Endometrial microvascular endothelial cells (primary cell): ENCODE results near the gene B4GALT2. TPM values are rescaled to one million over a fixed set of nuclear protein-coding genes. Genes with fewer than 3 reads are reported as not detected.

ENCODE experiments used
- in situ Hi-C: cut with HindIII; loops from 2 replicates; pipeline ENCODE4 v1.10.0; 2017; ENCODE audit warnings: low sequenced_read_pairs, low pct_unique_long_range_greater_than_20kb; ENCODE audit errors: inconsistent ontology term
- total RNA-seq: library from RNA; depleted of rRNA; stranded (reverse); fragments of >200 nt; gene quantifications from one replicate; pipeline ENCODE4 v1.2.3, GENCODE V29; 2015; ENCODE audit errors: inconsistent ontology term

B4GALT2 gene
- total RNA-seq, 1 donor from 2014 or later = 115 TPM

DNA sequence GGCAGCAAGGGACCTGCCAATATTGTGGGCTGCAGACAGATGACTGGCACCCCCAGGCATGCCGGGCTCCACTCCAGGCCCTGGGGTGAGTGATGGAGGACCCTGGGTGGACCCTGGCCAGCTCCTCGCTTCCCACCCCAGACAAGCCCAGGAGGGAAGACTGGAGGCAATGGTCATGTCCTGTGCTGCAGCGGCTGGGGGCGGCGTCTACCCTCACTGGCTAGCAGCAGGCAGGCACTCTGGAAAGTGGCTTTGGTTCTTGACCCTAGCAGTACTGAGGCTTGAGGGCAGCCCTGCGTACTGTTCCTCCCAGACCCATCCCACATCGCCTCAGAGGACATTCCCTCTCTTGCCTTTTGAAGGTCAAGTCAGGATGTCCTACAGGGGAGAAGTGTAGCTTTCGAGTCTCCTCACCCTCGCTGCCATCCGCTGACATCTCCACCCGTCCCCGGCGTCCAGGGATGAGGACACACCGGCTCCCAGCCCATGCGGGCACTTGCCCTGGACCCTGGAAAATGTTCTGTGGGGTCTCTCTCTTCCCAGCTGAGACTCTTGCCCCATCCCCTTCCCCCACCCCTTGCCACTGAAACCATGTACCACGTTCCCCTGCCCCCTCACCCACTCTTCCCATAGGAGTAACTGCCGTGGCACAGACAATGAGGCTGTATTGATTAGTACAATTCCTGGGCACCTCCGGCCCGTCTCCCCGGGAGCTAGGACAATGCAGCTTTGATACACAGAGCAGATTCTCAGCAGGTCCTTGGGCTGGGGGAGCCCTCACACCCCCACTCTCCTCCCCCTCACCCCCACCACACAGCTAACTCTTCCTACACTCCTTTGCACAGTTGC lies 37.3 kb downstream of the B4GALT2 start:
- in situ Hi-C loops = no loop called here

DNA sequence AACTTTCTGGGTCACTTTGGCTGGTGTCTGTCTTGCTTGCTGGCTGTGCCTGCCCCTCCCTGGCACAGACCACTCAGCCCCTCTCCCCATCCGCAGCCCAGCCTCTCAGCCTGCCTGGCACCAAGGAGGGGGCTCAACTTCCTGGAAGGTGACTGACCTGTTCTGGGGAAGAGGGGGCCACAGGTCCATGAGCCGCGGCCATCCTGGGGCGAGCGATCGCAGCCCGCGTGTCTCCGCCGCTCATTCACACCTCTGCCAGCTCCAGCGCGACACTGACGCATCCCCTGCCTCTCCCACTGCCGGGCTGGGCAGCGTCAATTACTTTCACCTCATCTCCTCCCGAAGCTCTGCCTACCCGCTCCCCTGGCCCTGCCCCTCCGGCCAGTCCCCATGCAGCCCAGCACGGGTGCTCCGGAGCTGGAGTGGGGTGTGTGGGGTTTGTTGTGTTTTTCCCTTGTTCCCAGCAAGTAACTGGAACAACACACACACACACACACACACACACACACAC lies 37.9 kb downstream of the B4GALT2 start:
- in situ Hi-C loops = no loop called here

DNA sequence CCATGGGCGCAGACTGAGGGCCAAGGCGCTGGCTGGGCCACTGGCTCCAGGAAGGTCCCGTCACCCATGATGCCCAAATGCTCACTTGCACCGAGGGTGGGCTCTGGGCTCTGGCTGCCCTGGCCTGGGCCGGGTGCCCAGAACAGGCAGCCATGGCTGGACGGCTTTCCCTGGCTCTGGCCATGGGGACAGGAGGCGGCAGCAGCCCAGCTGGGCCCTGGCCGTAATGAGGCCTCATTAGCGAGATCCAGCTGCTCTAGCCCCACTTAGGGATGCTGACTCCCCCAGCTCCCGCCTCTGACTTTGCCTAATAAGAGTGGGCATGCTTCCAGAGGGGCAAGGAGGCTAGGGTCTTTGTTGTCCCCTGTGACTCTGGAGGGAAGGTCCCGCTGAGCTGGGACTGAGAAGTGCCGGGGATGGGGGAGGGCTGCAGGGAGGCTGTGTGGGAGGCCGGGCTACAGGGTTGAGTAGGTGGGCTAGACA lies 40.5 kb downstream of the B4GALT2 start:
- in situ Hi-C loops = no loop called here

DNA sequence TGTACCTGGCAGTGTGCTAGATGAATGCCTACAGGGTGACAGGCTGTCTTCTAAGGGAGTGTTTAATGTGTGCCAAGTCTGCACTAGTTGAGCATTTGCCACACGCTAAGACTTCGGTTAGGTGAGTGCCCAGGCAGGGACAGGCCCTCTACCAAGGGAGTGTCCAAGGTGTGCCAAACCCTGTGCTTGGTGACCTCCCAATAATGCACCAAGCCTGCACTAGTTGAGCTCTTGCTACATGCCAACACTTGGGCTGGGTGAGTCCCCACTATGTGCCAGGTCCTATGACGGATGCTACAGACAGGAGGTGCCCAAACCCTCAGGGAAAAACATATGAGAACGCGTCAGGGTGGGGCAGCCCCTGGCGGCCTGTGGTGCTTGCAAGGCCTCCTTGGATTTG lies 41.5 kb downstream of the B4GALT2 start:
- in situ Hi-C loops = no loop called here

DNA sequence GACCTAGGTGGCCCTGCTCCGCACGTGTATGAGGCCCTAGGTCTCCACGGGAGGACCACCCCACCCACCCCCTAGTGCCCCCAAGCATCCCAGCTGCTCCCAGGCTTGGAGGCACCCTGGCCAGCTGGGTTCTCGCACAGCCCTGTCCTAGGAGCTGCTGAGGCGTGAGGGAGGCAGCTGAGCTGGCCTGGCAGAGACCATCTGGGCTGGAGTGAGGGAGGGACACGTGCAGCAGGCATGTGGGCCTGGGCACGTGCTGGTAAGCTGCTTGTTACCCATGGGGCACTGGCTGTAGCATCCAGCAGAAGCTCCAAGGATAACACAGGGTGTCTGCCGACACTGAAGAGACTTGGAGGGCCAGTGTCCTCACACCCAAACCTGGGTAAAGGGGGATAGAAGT lies 42.1 kb downstream of the B4GALT2 start:
- in situ Hi-C loops = no loop called here

DNA sequence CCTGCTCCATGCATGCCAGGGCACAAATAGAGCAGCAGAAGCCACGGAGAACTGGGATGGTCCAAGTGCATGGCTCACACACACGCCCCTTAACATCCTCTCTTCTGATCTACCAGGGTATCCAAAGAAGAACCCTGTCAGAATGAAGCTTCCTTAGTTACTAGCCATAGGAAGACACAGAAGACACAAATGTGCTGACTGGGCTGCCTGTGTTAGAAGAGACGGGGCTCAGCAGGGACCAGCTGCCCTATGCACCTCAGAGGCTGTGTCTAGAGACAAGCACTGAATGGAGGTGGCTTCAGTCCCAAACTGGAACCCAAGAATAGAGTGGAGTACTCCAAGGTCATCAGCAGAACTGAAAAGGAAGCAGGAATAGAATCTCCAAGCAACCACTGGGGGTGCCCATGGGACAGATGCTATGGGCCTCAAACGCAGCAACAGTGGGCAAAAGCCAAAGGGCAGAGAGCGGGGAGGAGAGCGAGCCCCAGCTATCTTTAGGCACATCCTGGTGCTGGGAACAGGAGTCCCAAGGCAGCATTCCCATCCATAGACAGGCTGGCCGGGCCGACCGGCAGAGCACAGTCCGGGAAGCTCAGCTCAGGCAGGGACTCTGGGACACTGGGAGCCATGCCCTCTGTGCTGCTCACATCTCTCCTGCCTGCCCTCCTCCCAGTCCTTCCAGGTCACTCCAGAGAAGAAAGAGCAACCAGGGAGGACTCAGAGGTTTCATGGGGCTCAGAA lies 42.7 kb downstream of the B4GALT2 start:
- in situ Hi-C loops = no loop called here

DNA sequence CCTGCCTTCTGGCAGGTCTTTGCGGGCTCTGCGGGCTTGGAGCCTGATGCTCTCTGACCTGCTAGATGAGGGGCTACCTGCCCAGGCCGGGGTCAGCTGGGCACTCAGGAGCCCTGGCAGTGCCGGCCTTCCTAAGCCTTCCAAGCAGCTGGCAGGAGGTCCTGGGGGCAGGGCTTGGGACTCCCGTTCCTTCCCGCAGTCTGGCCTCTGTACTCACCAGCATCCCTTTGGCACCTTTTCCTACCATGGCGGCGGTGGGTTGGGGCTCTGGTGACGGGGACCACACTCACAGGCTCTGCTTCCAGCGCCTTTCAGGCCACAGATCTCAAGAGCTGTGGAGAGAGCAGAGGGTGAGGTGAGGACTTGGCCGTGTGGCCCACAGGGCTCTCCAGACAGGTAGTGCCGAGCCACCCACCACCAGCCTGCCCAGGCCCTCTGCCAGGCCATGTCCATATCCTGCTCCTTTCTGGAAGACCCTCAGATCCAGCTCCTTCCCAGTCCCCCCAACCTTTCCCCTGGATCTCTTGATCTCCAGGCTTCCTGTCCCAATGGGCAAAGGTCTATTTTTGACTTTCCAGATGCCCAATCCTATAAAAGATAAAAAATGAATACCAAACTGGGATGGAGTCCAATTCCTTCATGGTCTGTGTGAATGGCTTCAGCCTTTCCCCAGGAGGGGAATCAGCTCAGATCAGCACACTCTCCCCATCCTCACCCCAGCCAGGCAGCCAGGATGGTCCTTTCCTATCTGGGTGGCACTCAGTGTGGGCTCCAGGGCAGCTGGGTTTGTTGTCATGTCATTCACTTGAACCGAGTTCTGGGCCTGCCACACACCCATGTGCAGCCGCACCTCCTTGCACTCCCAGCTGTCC lies 45.3 kb downstream of the B4GALT2 start:
- in situ Hi-C loops = no loop called here

DNA sequence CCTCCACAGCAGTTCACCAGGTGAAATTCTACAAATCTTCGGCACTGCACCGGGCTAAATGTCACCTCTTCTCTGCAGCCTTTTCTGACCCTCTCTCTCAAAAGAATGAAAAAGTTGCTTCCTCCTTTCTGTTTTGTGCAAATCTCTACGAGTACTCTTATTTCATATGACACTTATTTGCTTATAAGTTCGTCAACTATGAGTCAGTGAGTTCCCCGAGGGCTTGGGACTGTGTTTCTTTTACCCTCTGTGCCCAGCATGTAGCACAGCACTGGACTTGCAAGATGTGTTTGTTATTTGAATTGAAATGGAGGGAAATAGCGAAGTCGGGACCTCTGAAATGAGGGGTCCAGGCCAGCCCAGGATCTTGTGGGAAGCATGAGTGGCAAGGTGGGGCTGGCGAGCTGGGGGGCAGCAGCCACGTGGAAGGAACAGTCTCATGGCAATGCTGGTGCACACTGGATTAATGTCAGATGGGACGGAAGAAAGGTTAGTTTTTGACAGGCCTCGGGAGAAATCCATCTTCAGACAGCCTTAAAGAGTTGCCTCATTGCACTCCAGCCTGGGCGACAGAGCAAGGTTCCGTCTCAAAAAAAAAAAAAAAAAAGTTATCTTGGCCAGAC lies 46.0 kb downstream of the B4GALT2 start:
- in situ Hi-C loops = no loop called here

DNA sequence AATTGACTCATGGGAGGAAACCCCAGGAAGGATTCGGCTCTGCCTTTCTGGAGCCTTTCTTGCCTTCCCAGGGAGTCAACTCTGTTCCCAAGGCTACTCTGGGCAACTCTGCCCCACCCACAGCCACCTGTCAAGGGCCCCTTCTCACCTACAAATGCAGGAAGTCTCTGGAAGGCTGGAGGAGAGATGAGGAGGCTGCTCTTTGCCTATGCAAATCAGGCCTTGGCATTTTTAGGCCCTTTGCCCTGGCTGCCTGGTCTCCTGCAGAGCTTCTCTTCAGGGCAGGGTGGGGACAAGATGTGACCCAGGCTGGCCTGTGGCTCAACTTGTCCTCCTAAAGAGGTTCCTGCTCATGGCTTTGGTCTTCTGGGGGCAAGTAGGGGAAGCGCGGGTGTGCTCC lies 46.8 kb downstream of the B4GALT2 start:
- in situ Hi-C loops = no loop called here

DNA sequence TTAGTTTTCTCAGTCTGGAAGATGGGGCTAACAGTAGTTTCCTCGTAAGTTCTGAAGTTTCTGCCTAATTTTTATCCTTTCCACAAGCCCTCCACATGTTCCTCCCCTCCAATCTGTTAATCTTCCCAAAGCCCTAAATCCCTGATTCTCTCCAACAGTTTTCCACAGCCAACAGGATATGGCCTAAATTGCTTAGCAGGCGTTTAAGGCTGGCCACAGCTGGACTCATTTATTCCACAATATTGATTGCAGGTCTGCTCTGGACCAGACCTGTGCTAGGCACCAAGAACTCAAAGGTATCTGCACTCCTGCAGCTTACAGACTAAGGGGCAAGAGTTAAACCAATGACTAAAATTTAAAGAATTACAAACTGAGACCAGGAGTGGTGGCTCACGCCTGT lies 48.3 kb downstream of the B4GALT2 start:
- in situ Hi-C loops = no loop called here

DNA sequence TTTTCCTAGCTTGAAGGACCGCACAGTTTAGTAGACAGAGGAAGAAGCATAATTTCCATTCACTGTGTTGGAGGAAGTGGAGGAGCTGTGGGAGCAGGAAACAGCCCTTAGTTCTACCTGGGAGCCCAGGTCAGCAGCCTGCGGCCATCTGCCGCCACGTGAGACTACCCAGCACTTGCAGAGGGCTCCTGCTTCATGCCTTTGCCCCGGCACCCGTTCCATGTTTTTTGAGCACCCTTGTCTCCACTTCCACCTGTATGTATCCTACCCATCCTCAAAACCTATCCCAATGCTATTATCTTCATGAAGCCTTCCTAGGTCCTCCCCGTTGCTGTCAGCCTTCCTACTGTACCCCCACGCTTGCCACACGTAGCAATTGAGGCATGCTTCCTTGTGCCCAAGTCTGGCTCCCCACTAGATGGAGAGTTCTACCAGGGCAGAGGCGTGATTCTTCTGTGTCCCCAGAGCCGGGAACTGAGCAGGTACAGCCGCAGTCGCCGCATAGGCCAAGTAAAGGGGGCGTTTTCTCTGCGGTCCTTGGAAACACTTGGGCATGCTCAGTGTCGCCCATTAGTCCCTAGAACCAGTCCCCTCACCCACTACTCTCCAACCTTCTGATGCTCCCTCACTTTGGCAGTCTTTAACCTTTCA lies 50.4 kb downstream of the B4GALT2 start:
- in situ Hi-C loops = no loop called here

DNA sequence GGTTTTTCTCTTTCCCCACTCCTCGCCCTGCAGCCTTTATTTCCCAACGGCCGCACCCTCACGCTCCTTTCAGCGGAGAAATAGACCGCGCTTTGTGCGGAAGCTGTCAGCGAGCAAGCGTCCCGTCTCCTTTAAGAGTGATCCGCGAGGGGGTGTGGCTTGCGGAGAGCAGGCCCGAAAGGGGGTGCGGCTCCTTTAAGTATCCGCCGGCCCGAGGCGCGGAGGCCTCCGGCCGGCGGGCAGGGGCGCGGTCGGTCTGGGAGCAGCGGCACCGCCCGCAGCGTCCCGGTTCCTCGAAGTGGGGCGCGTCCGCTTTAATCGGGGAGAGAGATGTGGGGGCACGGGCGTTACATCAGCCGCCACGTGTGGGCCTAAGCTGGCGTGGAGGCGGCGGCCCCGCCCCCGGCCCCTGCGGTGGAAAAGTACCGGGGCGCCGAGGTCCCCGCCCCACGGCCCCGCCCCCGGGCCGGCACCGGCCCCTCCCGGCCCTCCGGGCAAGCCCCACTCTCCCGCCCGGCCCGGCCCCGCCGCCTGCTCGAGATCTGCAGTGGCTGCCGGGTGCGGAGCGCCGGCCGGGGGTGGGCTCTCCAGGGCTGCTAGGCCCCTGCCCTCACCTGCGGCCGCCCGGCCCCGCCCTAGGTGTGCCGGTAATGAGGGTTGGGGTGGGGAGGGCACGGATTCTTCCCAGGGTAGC lies 51.0 kb downstream of the B4GALT2 start:
- in situ Hi-C loops = no loop called here

DNA sequence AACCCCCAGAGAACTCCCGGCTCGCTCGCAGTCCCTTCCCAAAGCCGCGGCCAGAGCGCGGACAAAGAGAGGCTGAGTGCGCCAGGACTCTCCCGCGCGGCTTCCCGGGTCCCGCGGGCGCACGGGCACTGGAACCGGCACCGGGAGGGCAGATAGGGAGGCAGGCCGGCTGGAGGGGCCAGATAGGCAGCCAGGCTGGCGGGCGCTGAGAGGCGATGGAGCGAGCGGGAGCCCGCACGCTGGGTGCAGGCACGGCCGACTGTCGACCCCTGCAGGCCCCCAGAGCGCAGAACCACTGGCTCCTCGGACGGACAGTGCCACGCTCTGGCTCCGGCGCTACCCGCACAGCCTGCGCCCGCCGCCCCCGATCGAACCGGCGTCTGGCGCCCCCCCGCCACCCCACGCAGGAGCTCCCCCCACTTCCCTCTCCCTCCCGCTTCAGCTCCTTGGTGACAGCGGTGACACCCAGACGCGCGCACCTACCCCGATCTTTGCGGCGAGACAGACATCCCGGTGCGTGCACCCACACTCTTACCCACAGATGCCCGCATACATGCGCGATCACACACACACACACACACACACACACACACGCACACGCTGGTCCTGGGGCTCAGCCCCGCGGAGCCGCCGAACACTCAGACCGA lies 51.7 kb downstream of the B4GALT2 start:
- in situ Hi-C loops = no loop called here

DNA sequence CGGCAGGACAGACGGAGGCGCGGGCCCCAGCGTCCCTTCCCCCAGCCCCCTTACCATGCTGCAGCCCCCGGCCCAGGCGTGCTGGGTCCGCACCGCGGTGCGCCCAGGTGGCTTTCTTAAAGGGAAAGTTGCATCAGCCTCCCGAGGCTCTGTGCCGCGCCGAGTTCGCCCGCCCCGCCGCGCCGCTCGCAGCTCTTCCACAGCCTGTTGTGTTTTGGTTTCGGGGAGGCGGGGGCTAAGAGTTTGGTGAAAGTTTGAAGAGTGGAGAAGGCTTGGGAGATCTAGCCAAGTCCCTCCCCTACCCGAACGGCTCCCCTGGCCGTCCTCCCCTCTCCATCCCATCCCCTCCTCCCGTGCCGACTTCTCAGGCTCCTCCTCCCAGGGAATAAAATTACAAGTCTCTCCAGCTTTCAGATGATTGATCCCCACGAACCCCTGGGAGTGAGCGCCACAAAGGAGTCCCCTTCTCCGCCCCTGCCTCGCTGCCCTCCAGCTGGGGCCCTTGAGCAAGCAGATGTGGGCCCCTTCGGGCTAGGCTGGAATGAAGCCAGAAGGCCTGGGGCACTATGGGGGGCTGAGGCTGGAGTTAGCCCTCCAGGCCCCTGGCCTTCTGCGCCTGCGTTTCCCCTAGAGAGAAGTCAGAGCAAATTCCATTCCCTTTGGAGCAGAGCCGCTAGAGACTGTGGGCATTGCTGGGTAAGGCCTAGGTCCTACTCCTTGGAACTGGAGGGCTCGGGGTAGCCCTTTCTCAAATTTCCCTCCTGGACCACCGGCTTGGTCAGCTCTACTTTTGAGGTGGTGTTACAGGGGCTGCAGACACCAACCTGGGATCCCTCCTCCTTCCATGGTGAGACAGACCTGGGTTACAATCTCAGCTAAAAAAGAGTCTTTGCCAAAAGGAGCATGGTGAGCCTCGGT lies 52.5 kb downstream of the B4GALT2 start, which contains the start of gene SLC6A9:
TSS of gene SLC6A9 (minus strand) at position 211 of the 918 bp plus-strand sequence. CDS start 7,185 bp downstream, outside the sequence.
- in situ Hi-C loops = no loop called here

DNA sequence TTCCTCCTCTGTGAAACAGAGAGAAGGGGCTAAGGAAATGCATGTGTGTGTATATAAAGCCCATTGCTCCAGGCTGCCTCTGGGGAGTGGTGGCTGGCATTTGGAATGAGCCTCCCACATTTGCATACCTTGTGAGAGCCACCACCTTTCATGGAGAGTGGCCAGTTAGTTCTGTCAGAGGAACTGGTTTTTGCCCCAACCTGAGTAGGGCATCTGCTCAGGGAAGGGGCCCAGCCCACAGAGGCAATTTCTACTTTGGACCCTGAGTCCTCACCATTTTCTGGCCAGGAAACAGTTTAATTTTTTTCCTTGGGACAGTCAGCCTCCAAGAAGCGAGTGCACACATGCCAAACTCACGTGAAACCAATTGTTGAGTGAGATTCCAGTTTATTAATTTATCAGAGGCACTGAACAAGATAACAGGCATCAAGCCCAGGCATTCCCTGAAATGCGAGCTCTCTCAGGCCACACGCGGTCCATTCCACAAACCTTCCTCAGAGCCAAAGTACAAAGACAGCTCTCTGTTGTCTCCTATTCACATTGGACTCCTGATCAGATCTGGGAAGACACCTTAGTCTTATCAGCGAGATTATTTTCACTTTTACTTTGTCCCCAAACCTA lies 53.3 kb downstream of the B4GALT2 start:
- in situ Hi-C loops = no loop called here
